MV-4-11 (cell line): ENCODE results near the gene FBLN5.

Experiments used
- DNase-seq: peaks from one replicate; lab custom pipeline; 2025; lab: John Stamatoyannopoulos, UW

The FBLN5 gene

GRCh38 chr14:91945751-91946621 lies 1.5 kb downstream of the FBLN5 start:
- DNase-seq, result no peak

- no peak for DNase-seq
Observed at GRCh38 chr14:91942946-91943345, 4.5 kb downstream of the FBLN5 start.

GRCh38 chr14:91942128-91942527 lies 5.4 kb downstream of the FBLN5 start:
- no peak for DNase-seq

GRCh38 chr14:91940209-91940608 lies 7.3 kb downstream of the FBLN5 start:
- DNase-seq, result no peak

GRCh38 chr14:91935586-91935985 lies 11.9 kb downstream of the FBLN5 start:
- DNase-seq, result no peak

- no peak for DNase-seq
Observed at GRCh38 chr14:91934554-91935285, 12.8 kb downstream of the FBLN5 start.

GRCh38 chr14:91931478-91932088 lies 15.9 kb downstream of the FBLN5 start:
- no peak for DNase-seq

GRCh38 chr14:91929700-91930099 lies 17.8 kb downstream of the FBLN5 start:
- DNase-seq, result no peak

- no peak for DNase-seq
Observed at GRCh38 chr14:91927800-91928199, 19.7 kb downstream of the FBLN5 start.

- DNase-seq, result no peak
Observed at GRCh38 chr14:91927191-91927590, 20.3 kb downstream of the FBLN5 start.

- no peak for DNase-seq
Observed at GRCh38 chr14:91926131-91926890, 21.2 kb downstream of the FBLN5 start.

- DNase-seq, result no peak
Observed at GRCh38 chr14:91925727-91926121, 21.8 kb downstream of the FBLN5 start.

- no peak for DNase-seq
Observed at GRCh38 chr14:91925001-91925726, 22.3 kb downstream of the FBLN5 start.

- no peak for DNase-seq
Observed at GRCh38 chr14:91920526-91920925, 27.0 kb downstream of the FBLN5 start.

- no peak for DNase-seq
Observed at GRCh38 chr14:91919814-91920213, 27.7 kb downstream of the FBLN5 start.

- DNase-seq, result no peak
Observed at GRCh38 chr14:91918186-91918883, 29.2 kb downstream of the FBLN5 start.

GRCh38 chr14:91912035-91912434 lies 35.5 kb downstream of the FBLN5 start:
- DNase-seq, result no peak

- peak; percentile 85 for DNase-seq
Observed at GRCh38 chr14:91911474-91912032, 35.9 kb downstream of the FBLN5 start.

- peak; percentile 51 for DNase-seq
Observed at GRCh38 chr14:91910196-91910595, 37.3 kb downstream of the FBLN5 start.

- no peak for DNase-seq
Observed at GRCh38 chr14:91906374-91906773, 41.1 kb downstream of the FBLN5 start.
